Measurements from ENCODE around the gene NUDT16.

Gene NUDT16

DNA sequence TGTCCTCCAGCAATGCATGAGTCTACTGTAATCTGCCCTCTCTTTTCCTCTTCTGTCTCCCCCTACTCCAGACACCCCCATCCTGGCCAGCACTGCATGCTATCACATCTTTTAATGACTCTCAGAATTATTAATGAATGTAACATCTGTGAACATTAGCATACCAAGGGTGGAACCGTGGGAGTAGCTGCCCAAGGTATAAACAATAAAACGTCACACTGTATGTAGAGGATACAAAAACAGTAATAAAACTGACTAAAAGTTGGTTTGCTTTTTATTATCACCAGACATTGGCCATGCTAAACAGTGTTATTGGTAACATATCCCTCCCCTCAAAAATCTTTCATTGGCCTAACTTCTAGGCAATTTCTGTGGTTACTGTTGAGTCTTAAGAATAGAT, 24.7 kb downstream of the NUDT16 start:
- TF ChIP-seq, protein P1, sequence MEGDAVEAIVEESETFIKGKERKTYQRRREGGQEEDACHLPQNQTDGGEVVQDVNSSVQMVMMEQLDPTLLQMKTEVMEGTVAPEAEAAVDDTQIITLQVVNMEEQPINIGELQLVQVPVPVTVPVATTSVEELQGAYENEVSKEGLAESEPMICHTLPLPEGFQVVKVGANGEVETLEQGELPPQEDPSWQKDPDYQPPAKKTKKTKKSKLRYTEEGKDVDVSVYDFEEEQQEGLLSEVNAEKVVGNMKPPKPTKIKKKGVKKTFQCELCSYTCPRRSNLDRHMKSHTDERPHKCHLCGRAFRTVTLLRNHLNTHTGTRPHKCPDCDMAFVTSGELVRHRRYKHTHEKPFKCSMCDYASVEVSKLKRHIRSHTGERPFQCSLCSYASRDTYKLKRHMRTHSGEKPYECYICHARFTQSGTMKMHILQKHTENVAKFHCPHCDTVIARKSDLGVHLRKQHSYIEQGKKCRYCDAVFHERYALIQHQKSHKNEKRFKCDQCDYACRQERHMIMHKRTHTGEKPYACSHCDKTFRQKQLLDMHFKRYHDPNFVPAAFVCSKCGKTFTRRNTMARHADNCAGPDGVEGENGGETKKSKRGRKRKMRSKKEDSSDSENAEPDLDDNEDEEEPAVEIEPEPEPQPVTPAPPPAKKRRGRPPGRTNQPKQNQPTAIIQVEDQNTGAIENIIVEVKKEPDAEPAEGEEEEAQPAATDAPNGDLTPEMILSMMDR (IDR thresholded peaks at IDR 0.05; ENCODE audit: insufficient read depth, low read depth, low read length, missing control alignments) = no peak
- H3K4me3 ChIP-seq (ENCODE audit: low read length) = no peak overlapping the region
- no peak for DNase-seq (ENCODE audit: low read depth)

- no peak for DNase-seq (ENCODE audit: low read depth)
- TF ChIP-seq, protein P1 (IDR thresholded peaks at IDR 0.05; ENCODE audit: insufficient read depth, low read depth, low read length, missing control alignments) = no peak
- H3K4me3 ChIP-seq (ENCODE audit: low read length) = no peak overlapping the region
These were observed 36.2 kb downstream of the NUDT16 start for GRCh38 chr3:131417751-131418150.

DNA sequence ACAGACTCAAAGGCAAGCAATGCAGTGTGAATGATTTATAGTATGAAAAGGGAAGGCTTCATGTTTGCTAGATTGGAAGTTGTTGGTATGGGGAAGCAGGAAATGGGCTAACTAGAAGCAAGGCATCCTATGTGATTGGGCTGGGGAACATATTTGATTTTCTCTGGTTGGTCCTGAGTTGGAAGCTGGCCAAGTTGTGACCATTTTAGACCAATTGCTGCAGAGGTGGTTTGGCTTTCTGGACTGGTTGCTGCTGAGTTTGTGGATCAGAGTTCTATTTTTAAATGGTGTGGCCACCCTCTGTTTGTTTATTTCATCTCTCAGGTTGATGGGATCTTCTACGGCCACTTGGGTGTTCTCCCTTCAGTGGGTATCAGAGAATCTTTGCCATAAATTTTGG, 39.7 kb downstream of the NUDT16 start:
- no peak for DNase-seq (ENCODE audit: low read depth)
- TF ChIP-seq, protein P1 (IDR thresholded peaks at IDR 0.05; ENCODE audit: insufficient read depth, low read depth, low read length, missing control alignments) = no peak
- H3K4me3 ChIP-seq (ENCODE audit: low read length) = no peak overlapping the region

DNA sequence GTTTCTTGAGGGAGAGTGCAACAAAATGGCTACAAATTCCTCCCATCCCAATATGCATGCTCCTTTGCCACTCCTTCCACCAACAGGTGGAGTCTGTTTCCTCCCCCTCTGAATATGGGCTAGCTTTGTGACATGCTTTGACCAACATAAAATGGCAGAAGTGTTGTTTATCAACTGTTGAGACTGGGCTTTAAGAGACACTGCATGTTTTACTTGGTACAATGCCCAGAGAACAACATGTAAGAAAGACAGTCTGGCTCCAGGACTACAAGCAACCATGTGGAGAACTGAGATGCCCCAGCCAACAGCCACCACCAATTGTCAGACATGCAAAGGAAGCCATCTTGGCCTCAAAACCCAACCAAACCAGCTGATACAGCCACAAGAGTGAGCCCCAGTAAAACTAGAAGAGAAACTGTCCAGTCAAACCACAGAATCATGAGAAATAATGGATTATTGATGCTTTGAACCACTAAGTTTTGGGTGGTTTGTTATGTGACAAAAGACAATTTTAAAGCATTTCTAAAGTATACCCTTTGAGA, 40.5 kb downstream of the NUDT16 start:
- TF ChIP-seq, protein P1 (IDR thresholded peaks at IDR 0.05; ENCODE audit: insufficient read depth, low read depth, low read length, missing control alignments) = no peak
- DNase-seq (ENCODE audit: low read depth) = no peak
- H3K4me3 ChIP-seq (ENCODE audit: low read length) = no peak overlapping the region

DNA sequence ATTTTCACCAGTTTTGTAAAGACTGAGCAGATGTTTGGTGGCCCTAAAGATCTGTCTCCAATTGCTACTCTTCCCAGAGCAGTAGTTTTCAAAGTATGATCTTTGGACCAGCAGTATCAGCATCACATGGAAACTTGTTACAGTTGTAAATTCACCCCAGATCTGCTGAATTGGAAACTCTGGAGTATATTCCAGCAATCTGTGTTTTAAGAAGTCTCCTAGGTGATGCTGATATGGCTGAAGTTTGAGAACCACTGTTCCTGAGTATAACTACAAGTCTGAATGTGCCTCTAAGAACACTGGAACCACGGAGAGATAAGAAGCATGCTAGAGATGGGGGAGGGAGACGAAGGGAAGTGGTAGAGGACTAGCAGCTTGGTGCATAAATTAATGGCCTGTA, 45.7 kb downstream of the NUDT16 start:
- H3K4me3 ChIP-seq (ENCODE audit: low read length) = no peak overlapping the region
- TF ChIP-seq, protein P1 (IDR thresholded peaks at IDR 0.05; ENCODE audit: insufficient read depth, low read depth, low read length, missing control alignments) = no peak

DNA sequence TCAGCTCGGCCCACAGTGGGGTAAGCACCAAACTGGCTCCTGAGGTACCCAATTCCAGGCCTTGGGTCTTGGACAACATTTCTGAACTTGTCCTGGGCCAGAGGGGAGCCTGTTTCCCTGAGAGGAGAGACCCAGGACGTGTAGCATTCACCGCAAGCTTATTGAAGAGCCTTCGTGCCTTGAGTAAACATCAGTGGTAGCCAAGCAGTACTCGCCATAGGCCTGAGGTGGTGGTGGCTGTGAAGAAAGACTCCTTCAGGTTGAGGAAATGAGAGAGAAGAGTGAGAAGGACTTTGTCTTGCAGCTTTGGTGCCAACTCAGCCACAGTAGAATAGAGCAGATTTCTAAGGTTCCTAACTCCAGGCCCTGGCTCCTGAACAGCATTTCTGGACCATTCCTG, 50.2 kb downstream of the NUDT16 start:
- TF ChIP-seq, protein P1 (IDR thresholded peaks at IDR 0.05; ENCODE audit: insufficient read depth, low read depth, low read length, missing control alignments) = no peak
- H3K4me3 ChIP-seq (ENCODE audit: low read length) = no peak overlapping the region
- DNase-seq (ENCODE audit: low read depth) = no peak

More for the DNA sequence above, 45.7 kb downstream of the NUDT16 start:
- DNase-seq (ENCODE audit: low read depth) = no peak

- TF ChIP-seq, protein P1 (IDR thresholded peaks at IDR 0.05; ENCODE audit: insufficient read depth, low read depth, low read length, missing control alignments) = no peak
- peak; percentile 74 for DNase-seq (ENCODE audit: low read depth)
- no peak overlapping the region for H3K4me3 ChIP-seq (ENCODE audit: low read length)
These were observed 50.9 kb downstream of the NUDT16 start for GRCh38 chr3:131432441-131432840.

All from epithelial cell of esophagus (primary cell).